ENCODE results near the gene TMIE.

DNA sequence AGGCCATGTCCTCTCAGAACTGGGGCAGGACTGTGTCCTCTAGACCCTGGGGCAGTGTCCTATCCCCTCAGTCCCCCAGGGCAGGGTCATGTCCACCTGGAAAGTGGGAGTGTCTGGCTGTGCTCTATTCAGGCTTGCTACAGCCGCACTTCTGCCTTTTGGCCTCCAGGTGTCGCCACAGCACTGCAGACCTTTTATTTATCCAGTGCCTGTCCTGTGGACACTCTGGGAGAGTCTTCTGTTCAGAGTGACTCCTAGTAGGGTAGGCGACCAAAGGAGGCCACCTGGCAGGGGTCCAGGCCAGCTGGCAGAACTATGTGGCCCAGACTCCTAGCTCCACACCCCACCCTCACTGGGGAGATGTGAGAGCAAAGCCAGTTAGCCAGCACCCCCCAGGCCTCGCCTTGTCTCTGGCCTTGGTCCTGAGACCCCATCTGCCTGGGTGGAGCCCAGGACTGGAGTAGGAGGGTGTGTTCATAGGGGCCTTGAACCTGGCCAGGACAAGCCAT is 3.9 kb downstream of the TMIE start:
- TF ChIP-seq, protein P1, sequence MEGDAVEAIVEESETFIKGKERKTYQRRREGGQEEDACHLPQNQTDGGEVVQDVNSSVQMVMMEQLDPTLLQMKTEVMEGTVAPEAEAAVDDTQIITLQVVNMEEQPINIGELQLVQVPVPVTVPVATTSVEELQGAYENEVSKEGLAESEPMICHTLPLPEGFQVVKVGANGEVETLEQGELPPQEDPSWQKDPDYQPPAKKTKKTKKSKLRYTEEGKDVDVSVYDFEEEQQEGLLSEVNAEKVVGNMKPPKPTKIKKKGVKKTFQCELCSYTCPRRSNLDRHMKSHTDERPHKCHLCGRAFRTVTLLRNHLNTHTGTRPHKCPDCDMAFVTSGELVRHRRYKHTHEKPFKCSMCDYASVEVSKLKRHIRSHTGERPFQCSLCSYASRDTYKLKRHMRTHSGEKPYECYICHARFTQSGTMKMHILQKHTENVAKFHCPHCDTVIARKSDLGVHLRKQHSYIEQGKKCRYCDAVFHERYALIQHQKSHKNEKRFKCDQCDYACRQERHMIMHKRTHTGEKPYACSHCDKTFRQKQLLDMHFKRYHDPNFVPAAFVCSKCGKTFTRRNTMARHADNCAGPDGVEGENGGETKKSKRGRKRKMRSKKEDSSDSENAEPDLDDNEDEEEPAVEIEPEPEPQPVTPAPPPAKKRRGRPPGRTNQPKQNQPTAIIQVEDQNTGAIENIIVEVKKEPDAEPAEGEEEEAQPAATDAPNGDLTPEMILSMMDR (conservative IDR thresholded peaks at IDR 0.05) = peak; percentile 90
- TF ChIP-seq ZFX (IDR thresholded peaks at IDR 0.05) = no peak

Measured in C4-2B (cell line).